Esophagus squamous epithelium (tissue), 5 donors: ENCODE measurements around the gene DNAJA1. TPM values are rescaled to one million over a fixed set of nuclear protein-coding genes. Genes with fewer than 3 reads are reported as not detected.

ENCODE experiments used
- DNase-seq: peaks from one replicate; lab custom pipeline; 2025; lab: John Stamatoyannopoulos, UW
- H3K27ac ChIP-seq, 4 donors: fragments of 200-600 bp; sonication (generic); one replicate each; pipeline ENCODE4 v1.5.1; 2016 to 2019; ENCODE audit warnings: mild to moderate bottlenecking in 1 of 4
- H3K27me3 ChIP-seq, 4 donors: fragments of 200-600 bp; sonication (generic); 1 replicate in 3 of 4; 2 replicates in 1 of 4; pipeline versions ENCODE4 v1.5.1 to v1.6.0; 2017 to 2021; ENCODE audit warnings: antibody characterized with exemption in 1 of 4
- H3K36me3 ChIP-seq, 3 donors: fragments of 200-600 bp; sonication (generic); one replicate each; pipeline ENCODE4 v1.5.1; 2016 to 2019
- H3K4me1 ChIP-seq, 3 donors: fragments of 200-600 bp; sonication (generic); one replicate each; pipeline ENCODE4 v1.5.1; 2017 to 2019
- H3K4me3 ChIP-seq, 4 donors: fragments of 200-600 bp; sonication (generic); 1 replicate in 3 of 4; 2 replicates in 1 of 4; pipeline ENCODE4 v1.5.1; 2016 to 2019; ENCODE audit warnings: mild to moderate bottlenecking in 2 of 4, moderate library complexity in 1 of 4
- H3K9me3 ChIP-seq, 3 donors: fragments of 200-600 bp; sonication (generic); one replicate each; pipeline ENCODE4 v1.5.1; 2016 to 2019
- CTCF ChIP-seq, 6 experiments: fragments of 450-650 bp in 4 of 6; fragments of 200-600 bp in 2 of 6; sonication (generic) in 2 of 6; IDR thresholded peaks; one replicate each; pipeline ENCODE4 v1.5.1; 2016 to 2019; ENCODE audit warnings: antibody characterized with exemption in 6 of 6, mild to moderate bottlenecking in 4 of 6, moderate library complexity in 4 of 6
- POLR2A ChIP-seq, 4 donors: fragments of 450-650 bp; IDR thresholded peaks; one replicate each; pipeline ENCODE4 v1.6.1; 2017; ENCODE audit warnings: antibody characterized with exemption in 4 of 4, mild to moderate bottlenecking in 4 of 4, moderate library complexity in 3 of 4
- WGBS, 2 donors: methylation state at CpG; one replicate each; pipeline ENCODE4 v1.1.5; 2018; 5-methylcytosine and 5-hydroxymethylcytosine counted together
- intact Hi-C: fragments of 100-400 bp; cut with DNase I; formaldehyde crosslinking; loops from one replicate; pipeline ENCODE4 v1.15.0; 2022
- total RNA-seq, 4 donors: library from RNA; depleted of rRNA; stranded (reverse); fragments of >200 nt; gene quantifications; one replicate each; pipeline ENCODE4 v1.1.0, GENCODE V29; 2016
- donor health status: DM: yes; HTN: yes; CAD: no.

Gene DNAJA1
- total RNA-seq, 4 donors from 2014 or later: 44.4 to 79.5 (median 58.3) TPM

GRCh38 chr9:33019797-33020196 is 5.3 kb upstream of the DNAJA1 start:
- TF ChIP-seq POLR2A (IDR thresholded peaks at IDR 0.05) (no peak), CTCF (IDR thresholded peaks at IDR 0.05) (no peak)
- peaks cover 4 to 28% (median 12%) of the 10 kb centered on the region in 3 donors for H3K4me1 ChIP-seq
- no peak for DNase-seq
- H3K36me3 ChIP-seq: peaks cover 0 to 30% (median 0%) of the 10 kb centered on the region in 3 donors
- H3K9me3 ChIP-seq: no peaks in the 10 kb centered on the region
- no peaks in the 10 kb centered on the region for H3K27me3 ChIP-seq
- no peak overlapping the region for H3K4me3 ChIP-seq
- WGBS, 2 donors: 97 to 100% methylated on average over 9 to 17 of the region's 25 CpGs
- intact Hi-C loops: no loop called here
- no peak overlapping the region for H3K27ac ChIP-seq

DNA sequence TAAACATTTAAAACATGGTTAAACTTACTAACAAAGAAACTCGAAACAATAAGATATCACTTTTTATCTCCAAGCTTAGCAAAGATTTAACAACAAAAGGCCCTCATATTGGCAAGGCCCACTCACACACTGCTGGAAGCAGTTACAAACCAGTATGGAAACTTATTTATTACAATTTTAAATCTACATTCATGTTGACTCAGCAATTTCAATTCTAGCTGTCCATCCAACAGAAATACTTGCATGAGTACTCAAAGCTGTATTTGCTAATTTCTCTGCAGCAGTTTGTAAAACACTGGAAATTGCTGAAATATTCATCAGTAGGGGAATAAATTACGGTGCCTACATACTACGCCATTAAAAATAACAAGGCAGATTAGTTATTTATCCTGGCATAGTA is 2.8 kb upstream of the DNAJA1 start:
- WGBS, 2 donors: 65 to 78% methylated on average over 3 of the region's 3 CpGs
- TF ChIP-seq POLR2A (IDR thresholded peaks at IDR 0.05): no peak
- TF ChIP-seq CTCF (IDR thresholded peaks at IDR 0.05): no peak
- Histone ChIP-seq H3K4me3 (no peak overlapping the region), H3K27me3 (no peaks in the 10 kb centered on the region), H3K27ac (peak overlapping the region in 1 of 4 donors; percentile 11), H3K4me1 (peaks cover 9 to 42% (median 24%) of the 10 kb centered on the region in 3 donors), H3K9me3 (no peaks in the 10 kb centered on the region), H3K36me3 (peaks cover 0 to 35% (median 0%) of the 10 kb centered on the region in 3 donors)
- intact Hi-C loops: no loop called here
- DNase-seq: no peak

- intact Hi-C loops: no loop called here
- H3K4me3 ChIP-seq: no peak overlapping the region
- H3K27me3 ChIP-seq: no peaks in the 10 kb centered on the region
- H3K4me1 ChIP-seq: peaks cover 9 to 47% (median 28%) of the 10 kb centered on the region in 3 donors
- no peak for DNase-seq
- H3K27ac ChIP-seq: peak overlapping the region in 1 of 4 donors; percentile 11
- WGBS, 2 donors: 68 to 83% methylated on average over 7 of the region's 7 CpGs
- H3K9me3 ChIP-seq: no peaks in the 10 kb centered on the region
- TF ChIP-seq CTCF (IDR thresholded peaks at IDR 0.05) (no peak), POLR2A (IDR thresholded peaks at IDR 0.05) (no peak)
- peaks cover 0 to 37% (median 0%) of the 10 kb centered on the region in 3 donors for H3K36me3 ChIP-seq
Observed at GRCh38 chr9:33022755-33023154, 2.3 kb upstream of the DNAJA1 start.

GRCh38 chr9:33023661-33024060 is 1.4 kb upstream of the DNAJA1 start:
- intact Hi-C loops: no loop called here
- TF ChIP-seq POLR2A (IDR thresholded peaks at IDR 0.05): no peak
- no peak for TF ChIP-seq CTCF (IDR thresholded peaks at IDR 0.05)
- Histone ChIP-seq H3K27ac (peak overlapping the region; percentile 96 to 100 (median 99)), H3K36me3 (peaks cover 0 to 43% (median 0%) of the 10 kb centered on the region in 3 donors), H3K4me1 (peaks cover 18 to 56% (median 37%) of the 10 kb centered on the region in 3 donors), H3K9me3 (no peaks in the 10 kb centered on the region), H3K27me3 (no peaks in the 10 kb centered on the region), H3K4me3 (peak overlapping the region; percentile 87 to 100 (median 96))
- WGBS, 2 donors: 42 to 43% methylated on average over 4 of the region's 4 CpGs
- no peak for DNase-seq

- Histone ChIP-seq H3K36me3 (peaks cover 0 to 45% (median 0%) of the 10 kb centered on the region in 3 donors), H3K4me1 (peaks cover 19 to 63% (median 43%) of the 10 kb centered on the region in 3 donors), H3K9me3 (no peaks in the 10 kb centered on the region), H3K4me3 (peak overlapping the region; percentile 87 to 100 (median 96)), H3K27ac (peak overlapping the region; percentile 96 to 100 (median 99)), H3K27me3 (no peaks in the 10 kb centered on the region)
- intact Hi-C loops: no loop called here
- TF ChIP-seq CTCF (IDR thresholded peaks at IDR 0.05) (no peak), POLR2A (IDR thresholded peaks at IDR 0.05) (no peak)
- 19 to 21% methylated on average over 18 to 24 of the region's 33 CpGs for WGBS, 2 donors
- DNase-seq: no peak
Observed at GRCh38 chr9:33024126-33024965, 727 bp upstream of the DNAJA1 start.
